Muscle layer of duodenum (tissue), 2 donors: Measurements from ENCODE around the gene FAM234B.
"Not testable (repeated sequence)": the region's sequence is repeated elsewhere in the genome, so short reads cannot be mapped to it uniquely, and the experiment has no call there.

Source experiments
- H3K27ac ChIP-seq: one replicate; pipeline ENCODE4 v1.7.0; 2013; ENCODE audit warnings: mild to moderate bottlenecking, low read length
- H3K27me3 ChIP-seq: one replicate; pipeline ENCODE4 v1.7.0; 2013; ENCODE audit warnings: low read depth, mild to moderate bottlenecking, control low read depth, low read length
- H3K36me3 ChIP-seq, 2 donors: one replicate each; pipeline ENCODE4 v1.7.0; 2013; ENCODE audit warnings: low read length in 2 of 2, control low read depth in 1 of 2, mild to moderate bottlenecking in 1 of 2; ENCODE audit not compliant: insufficient read depth in 2 of 2, control insufficient read depth in 1 of 2
- H3K4me1 ChIP-seq, 2 donors: one replicate each; pipeline ENCODE4 v1.7.0; 2013; ENCODE audit warnings: low read length in 2 of 2, mild to moderate bottlenecking in 2 of 2, control low read depth in 1 of 2, moderate library complexity in 1 of 2; ENCODE audit not compliant: insufficient read depth in 2 of 2, control insufficient read depth in 1 of 2
- H3K4me3 ChIP-seq, 2 donors: one replicate each; pipeline ENCODE4 v1.7.0; 2013; ENCODE audit warnings: low read length in 2 of 2, low read depth in 1 of 2, mild to moderate bottlenecking in 1 of 2
- H3K9me3 ChIP-seq, 2 donors: one replicate each; pipeline ENCODE4 v1.7.0; 2013; ENCODE audit warnings: low read length in 2 of 2, control low read depth in 1 of 2, mild to moderate bottlenecking in 1 of 2; ENCODE audit not compliant: control insufficient read depth in 1 of 2
- donor health status: healthy.

The FAM234B gene

DNA sequence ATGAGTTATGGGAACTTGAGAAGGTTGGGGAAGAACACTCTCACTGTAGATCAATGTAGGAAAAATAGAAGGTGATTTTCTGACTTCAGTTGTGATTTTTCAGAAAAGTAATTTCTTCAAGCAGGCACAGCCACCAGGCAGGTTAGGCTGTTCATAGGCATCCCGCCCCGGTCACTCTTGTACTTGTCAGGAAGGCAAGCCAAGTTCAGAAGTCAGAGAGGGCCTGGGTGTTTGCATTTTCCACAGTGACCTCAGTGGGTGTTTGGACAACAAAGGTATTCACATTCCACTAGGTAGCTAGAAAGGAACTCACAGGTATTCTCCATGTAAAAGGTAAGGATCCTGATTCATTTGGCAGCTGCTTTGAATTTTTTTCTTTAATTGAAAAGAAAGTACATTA lies 3.0 kb upstream of the FAM234B start:
- Histone ChIP-seq H3K27ac (no peak overlapping the region), H3K36me3 (no peaks in the 10 kb centered on the region), H3K9me3 (no peaks in the 10 kb centered on the region), H3K4me1 (no peaks in the 10 kb centered on the region), H3K27me3 (no peaks in the 10 kb centered on the region), H3K4me3 (no peak overlapping the region)

DNA sequence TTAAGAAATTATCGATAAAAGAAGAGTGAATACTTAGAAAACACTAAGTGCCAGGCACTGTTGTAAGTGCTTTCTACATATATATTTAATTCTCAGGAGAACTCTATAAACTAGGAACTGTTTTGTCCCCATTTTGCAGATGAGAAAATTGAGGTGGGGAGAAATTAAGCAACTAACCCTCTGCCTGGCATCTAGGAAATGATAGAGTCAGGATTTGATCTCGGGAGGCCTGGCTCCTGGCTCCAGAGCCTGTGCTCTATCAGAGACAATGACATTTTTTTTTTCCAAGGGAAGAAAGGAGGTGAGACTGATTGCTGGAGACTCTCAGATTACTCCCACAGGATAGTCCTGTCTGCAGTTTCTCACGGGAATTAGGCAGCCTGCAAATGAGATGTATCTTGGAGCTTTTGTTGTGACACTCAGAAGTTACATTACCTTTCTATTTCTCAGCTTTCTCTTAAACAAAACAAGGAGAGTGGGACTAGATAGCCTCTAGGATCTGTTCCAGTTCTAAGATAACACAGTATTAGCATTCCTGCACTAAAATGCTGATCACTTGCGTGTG lies 1.4 kb upstream of the FAM234B start:
- Histone ChIP-seq H3K9me3 (no peaks in the 10 kb centered on the region), H3K36me3 (no peaks in the 10 kb centered on the region), H3K4me3 (no peak overlapping the region), H3K27ac (no peak overlapping the region), H3K27me3 (no peaks in the 10 kb centered on the region), H3K4me1 (no peaks in the 10 kb centered on the region)

DNA sequence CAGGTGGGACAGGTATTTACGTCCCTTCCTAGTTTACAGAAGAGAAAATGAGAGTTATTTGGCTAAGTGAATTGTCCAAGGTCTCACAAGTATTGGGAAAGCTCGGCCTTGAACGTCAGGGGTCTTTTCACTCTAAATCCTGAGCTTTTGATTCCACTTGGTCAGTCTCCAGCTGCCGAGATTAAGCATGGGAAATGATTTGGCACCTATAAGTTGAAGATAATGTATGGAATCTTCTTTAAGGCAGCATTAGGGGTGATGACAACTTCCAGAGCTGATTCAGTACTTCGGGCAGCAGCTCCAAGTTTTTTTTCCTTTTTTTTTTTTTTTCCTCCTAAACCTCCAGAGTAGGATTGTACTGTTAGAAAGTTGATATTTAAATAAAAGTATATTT lies 722 bp downstream of the FAM234B start:
- Histone ChIP-seq H3K27me3 (no peaks in the 10 kb centered on the region), H3K4me1 (no peaks in the 10 kb centered on the region), H3K27ac (no peak overlapping the region), H3K4me3 (peak overlapping the region; percentile 76 to 100), H3K36me3 (no peaks in the 10 kb centered on the region), H3K9me3 (no peaks in the 10 kb centered on the region)

DNA sequence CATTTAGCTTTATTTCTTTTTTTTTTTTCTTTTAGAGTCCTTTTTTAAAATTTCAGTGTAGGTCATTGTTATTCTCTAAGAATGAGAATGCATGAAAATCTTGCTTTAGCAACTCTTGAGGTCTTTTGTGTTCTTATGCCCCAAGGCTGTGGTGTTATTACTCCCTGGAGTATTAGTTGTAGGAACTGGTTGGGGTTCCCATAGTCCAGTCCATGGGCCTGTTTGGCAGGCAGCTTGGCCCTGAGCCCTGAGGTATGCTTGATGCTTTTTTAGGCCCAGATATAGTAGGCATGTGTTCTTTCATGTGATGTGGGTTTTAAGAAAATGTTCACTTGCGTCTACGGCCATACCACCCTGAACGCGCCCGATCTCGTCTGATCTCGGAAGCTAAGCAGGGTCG lies 1.6 kb downstream of the FAM234B start:
- Histone ChIP-seq H3K27me3 (no peaks in the 10 kb centered on the region), H3K9me3 (no peaks in the 10 kb centered on the region)

DNA sequence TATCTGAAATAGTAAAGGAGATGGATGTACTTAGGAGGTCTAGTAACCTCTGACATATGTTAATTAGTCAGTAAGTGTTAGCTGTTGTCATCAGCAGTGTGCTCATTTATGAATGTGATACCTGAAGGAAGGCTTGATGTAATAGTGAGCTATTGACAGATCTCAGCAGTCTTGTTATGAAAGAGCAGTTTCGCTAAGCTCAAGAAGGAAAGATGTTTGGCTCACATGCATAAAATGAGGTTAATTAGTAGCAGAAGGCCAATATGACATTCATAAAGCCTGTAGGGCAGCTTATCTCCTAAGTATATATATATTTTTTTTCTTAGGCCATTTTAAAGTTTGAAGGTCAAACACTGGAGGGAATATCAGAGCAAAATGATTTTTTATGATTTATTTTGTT lies 2.8 kb downstream of the FAM234B start:
- H3K27me3 ChIP-seq: no peaks in the 10 kb centered on the region
- no peaks in the 10 kb centered on the region for H3K36me3 ChIP-seq
- no peaks in the 10 kb centered on the region for H3K4me1 ChIP-seq
- no peak overlapping the region for H3K27ac ChIP-seq
- H3K4me3 ChIP-seq: no peak overlapping the region
- no peaks in the 10 kb centered on the region for H3K9me3 ChIP-seq

More for the DNA sequence above, 1.6 kb downstream of the FAM234B start:
- Histone ChIP-seq H3K4me3 (no peak overlapping the region), H3K4me1 (no peaks in the 10 kb centered on the region), H3K36me3 (no peaks in the 10 kb centered on the region), H3K27ac (no peak overlapping the region)

DNA sequence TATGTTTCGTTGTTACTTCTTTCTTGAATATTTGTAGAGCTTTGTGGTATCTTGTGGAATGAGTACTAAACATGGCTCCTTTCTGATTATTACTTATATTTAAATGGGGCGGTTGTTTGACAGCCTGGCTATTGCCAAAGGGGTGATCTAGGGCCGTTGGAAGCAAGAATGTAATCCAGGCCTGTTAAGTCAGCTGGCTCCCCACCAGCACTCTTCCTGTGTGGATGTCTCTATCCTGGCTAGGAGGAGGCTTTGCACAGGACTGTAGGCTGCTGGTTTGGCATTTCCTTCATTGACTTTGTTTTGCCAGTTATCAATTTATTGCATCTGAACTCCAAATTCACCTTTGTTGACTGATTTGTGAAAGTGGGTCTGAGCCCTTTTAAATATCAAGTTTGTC lies 5.6 kb downstream of the FAM234B start:
- H3K36me3 ChIP-seq: no peaks in the 10 kb centered on the region
- H3K27ac ChIP-seq: no peak overlapping the region
- no peaks in the 10 kb centered on the region for H3K27me3 ChIP-seq
- H3K9me3 ChIP-seq: no peaks in the 10 kb centered on the region
- no peak overlapping the region for H3K4me3 ChIP-seq
- no peaks in the 10 kb centered on the region for H3K4me1 ChIP-seq

DNA sequence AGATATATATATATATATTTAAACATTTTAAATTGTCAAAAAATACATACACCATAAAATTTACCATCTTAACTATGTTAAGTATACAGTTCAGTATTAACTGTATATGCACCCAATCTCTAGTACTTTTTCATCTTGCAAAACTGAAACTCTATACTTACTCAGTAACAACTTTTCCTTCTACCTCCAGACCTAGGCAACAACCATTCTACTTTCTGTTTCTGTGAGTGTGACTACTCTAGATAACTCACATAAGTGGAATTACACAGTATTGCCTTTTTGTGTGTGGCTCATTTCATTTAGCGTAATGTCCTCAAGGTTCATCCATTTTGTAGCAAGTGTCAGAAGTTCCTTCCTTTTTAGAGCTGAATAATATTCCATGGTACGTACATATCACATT lies 8.2 kb downstream of the FAM234B start:
- no peaks in the 10 kb centered on the region for H3K4me1 ChIP-seq

DNA sequence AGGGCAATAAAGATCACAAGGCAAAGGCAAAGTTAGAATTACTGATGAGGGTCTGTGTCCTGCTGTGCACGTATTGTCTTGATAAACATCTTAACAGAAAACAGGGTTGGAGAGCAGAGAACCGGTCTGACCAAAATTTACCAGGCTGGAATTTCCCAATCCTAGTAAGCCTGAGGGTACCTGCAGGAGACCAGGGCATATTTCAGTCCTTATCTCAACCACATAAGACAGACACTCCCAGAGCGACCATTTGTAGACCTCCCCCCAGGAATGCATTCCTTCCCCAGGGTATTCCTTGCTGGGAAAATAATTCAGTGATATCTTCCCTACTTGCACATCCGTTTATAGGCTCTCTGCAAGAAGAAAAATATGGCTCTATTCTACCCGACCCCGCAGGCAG lies 9.4 kb downstream of the FAM234B start:
- not testable (repeated sequence) for H3K9me3 ChIP-seq, H3K27me3 ChIP-seq, H3K36me3 ChIP-seq, H3K4me1 ChIP-seq, H3K27ac ChIP-seq, H3K4me3 ChIP-seq

More for the DNA sequence above, 8.2 kb downstream of the FAM234B start:
- Histone ChIP-seq H3K27me3 (no peaks in the 10 kb centered on the region), H3K27ac (no peak overlapping the region), H3K36me3 (peaks cover 0 to 5% of the 10 kb centered on the region in 2 donors), H3K9me3 (no peaks in the 10 kb centered on the region), H3K4me3 (no peak overlapping the region)

DNA sequence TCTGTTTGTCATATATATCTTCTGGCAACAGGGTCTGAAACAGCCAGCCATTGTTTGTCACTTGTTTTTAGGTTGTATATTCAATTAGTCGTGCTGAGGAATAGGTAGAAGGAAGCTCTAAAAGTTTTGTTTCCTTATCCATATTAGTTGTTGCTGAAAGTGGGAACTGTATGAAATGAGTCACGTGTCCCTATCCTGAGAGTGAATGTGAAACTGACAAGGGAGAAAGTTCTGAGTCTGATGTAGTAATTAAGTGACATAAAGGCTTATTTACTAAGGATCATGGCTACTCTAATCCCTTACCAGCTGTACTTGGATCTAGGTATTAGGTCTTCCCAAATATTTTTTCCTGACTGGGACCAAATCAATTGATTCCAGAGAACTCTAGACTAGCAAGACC lies 16.4 kb downstream of the FAM234B start:
- Histone ChIP-seq H3K27me3 (no peaks in the 10 kb centered on the region), H3K27ac (no peak overlapping the region), H3K9me3 (no peaks in the 10 kb centered on the region), H3K36me3 (peaks cover 4 to 42% of the 10 kb centered on the region in 2 donors), H3K4me3 (no peak overlapping the region), H3K4me1 (no peaks in the 10 kb centered on the region)

DNA sequence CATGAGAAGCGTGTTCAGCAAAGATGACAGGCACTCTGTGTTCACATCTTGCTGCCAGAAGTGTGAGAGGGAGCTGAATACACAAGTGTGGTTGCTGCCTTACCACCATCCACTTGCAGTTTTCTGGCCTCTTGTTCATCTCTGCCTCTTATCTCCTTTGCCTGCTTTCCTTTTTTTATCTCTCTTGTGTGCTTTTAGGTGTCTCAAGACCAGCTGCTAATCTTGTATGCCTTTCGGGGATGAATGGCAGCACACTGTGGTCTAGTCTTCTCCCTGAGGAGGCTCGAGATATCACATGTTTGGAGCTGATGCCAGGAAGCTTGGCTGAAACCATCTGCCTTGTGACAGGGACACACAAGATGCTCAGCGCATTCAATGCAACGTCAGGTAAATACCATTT lies 17.2 kb downstream of the FAM234B start:
- H3K27ac ChIP-seq: no peak overlapping the region

DNA sequence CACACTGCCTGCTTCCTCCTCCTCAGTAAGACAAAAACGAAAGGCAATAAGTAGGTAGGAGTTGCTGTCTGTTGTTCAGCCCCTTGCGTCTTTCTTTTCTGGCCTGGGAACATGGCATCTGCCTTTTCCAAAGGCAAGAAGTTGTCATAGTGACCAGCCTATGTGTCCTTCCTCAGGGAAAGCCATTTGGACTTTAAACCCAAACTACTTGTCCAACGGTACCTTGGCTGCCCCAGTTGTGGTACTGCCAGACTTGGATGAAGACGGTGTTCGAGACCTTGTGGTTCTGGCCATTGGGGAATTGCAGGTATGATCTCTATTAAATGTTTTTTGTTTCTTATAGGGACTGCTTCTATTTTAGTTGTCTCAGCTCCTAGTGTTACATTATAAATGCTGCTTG lies 18.5 kb downstream of the FAM234B start:
- Histone ChIP-seq H3K27me3 (no peaks in the 10 kb centered on the region), H3K9me3 (no peaks in the 10 kb centered on the region), H3K27ac (no peak overlapping the region), H3K36me3 (peaks cover 4 to 38% of the 10 kb centered on the region in 2 donors), H3K4me3 (no peak overlapping the region), H3K4me1 (no peaks in the 10 kb centered on the region)

More for the DNA sequence above, 17.2 kb downstream of the FAM234B start:
- no peaks in the 10 kb centered on the region for H3K27me3 ChIP-seq
- no peaks in the 10 kb centered on the region for H3K4me1 ChIP-seq
- no peak overlapping the region for H3K4me3 ChIP-seq
- no peaks in the 10 kb centered on the region for H3K9me3 ChIP-seq
- H3K36me3 ChIP-seq: peaks cover 4 to 37% of the 10 kb centered on the region in 2 donors

DNA sequence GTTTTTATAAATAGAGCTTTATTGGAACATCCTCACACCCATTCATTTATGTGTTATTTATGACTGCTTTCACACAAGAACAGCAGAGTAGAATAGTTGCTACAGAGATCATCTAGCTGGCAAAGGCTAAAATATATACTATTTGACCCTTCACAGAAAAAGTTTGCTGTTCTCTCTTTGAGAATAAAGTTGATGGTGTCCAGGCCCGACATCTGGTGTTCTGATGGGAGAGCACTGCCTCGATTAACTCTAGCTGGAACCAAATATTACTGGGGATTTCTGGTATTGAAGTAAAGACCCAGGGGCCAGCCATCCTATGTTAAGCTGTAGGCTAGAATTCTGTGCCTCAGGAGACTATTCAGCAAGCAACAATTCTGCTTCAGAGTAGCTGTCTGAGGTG lies 21.8 kb downstream of the FAM234B start:
- Histone ChIP-seq H3K36me3 (peaks cover 9 to 44% of the 10 kb centered on the region in 2 donors), H3K27me3 (no peaks in the 10 kb centered on the region), H3K9me3 (no peaks in the 10 kb centered on the region), H3K4me3 (no peak overlapping the region), H3K27ac (no peak overlapping the region), H3K4me1 (no peaks in the 10 kb centered on the region)
